Liver (tissue), 9 donors: ENCODE results near the gene PPP1R3G. TPM values are rescaled to one million over a fixed set of nuclear protein-coding genes. Genes with fewer than 3 reads are reported as not detected.

Experiments used
- DNase-seq: peaks from one replicate; pipeline ENCODE4 v3.0.0-alpha.2; 2017; ENCODE audit warnings: low spot score
- H3K27ac ChIP-seq, 2 donors: one replicate each; pipeline ENCODE4 v1.7.0; 2013; ENCODE audit warnings: inconsistent platforms in 2 of 2, low read length in 2 of 2, control low read depth in 1 of 2, low read depth in 1 of 2, mild to moderate bottlenecking in 1 of 2
- H3K27me3 ChIP-seq, 4 donors: one replicate each; pipeline versions ENCODE4 v1.6.1 to v1.7.0; 2013; ENCODE audit warnings: low read length in 3 of 4, inconsistent platforms in 1 of 4, mild to moderate bottlenecking in 1 of 4, moderate library complexity in 1 of 4; ENCODE audit not compliant: control insufficient read depth in 4 of 4, insufficient read depth in 4 of 4
- H3K36me3 ChIP-seq, 4 donors: one replicate each; pipeline versions ENCODE4 v1.6.1 to v1.7.0; 2013; ENCODE audit warnings: low read length in 3 of 4, mild to moderate bottlenecking in 3 of 4, low read depth in 1 of 4, moderate library complexity in 1 of 4; ENCODE audit not compliant: control insufficient read depth in 4 of 4, insufficient read depth in 3 of 4
- H3K4me1 ChIP-seq, 4 donors: one replicate each; pipeline versions ENCODE4 v1.6.1 to v1.7.0; 2013; ENCODE audit warnings: low read length in 3 of 4, mild to moderate bottlenecking in 3 of 4, moderate library complexity in 1 of 4; ENCODE audit not compliant: control insufficient read depth in 4 of 4, insufficient read depth in 4 of 4
- H3K4me3 ChIP-seq, 3 donors: one replicate each; pipeline versions ENCODE4 v1.6.1 to v1.7.0; 2013; ENCODE audit warnings: low read length in 3 of 3, control low read depth in 1 of 3, low read depth in 1 of 3, mild to moderate bottlenecking in 1 of 3
- H3K9ac ChIP-seq, 2 donors: one replicate each; pipeline ENCODE4 v1.7.0; 2013; ENCODE audit warnings: low read length in 2 of 2, mild to moderate bottlenecking in 2 of 2, moderate library complexity in 2 of 2, control low read depth in 1 of 2, low read depth in 1 of 2
- H3K9me3 ChIP-seq, 4 donors: one replicate each; pipeline versions ENCODE4 v1.6.1 to v1.7.0; 2013; ENCODE audit warnings: low read length in 3 of 4; ENCODE audit not compliant: control insufficient read depth in 4 of 4
- EGR1 ChIP-seq, 2 donors: IDR thresholded peaks; 2 replicates each; pipeline ENCODE4 v1.6.1; 2016 to 2018; ENCODE audit warnings: antibody characterized with exemption in 2 of 2, low read depth in 2 of 2
- FOXA1 ChIP-seq: IDR thresholded peaks from 2 replicates; pipeline ENCODE4 v1.6.1; 2016; ENCODE audit warnings: antibody characterized with exemption
- FOXA2 ChIP-seq: IDR thresholded peaks from 2 replicates; pipeline ENCODE4 v1.6.1; 2016; ENCODE audit warnings: antibody characterized with exemption
- GABPA ChIP-seq, 2 donors: IDR thresholded peaks in 1 of 2; conservative IDR thresholded peaks in 1 of 2; 2 replicates each; pipeline ENCODE4 v1.6.1; 2016; ENCODE audit warnings: antibody characterized with exemption in 2 of 2, mild to moderate bottlenecking in 1 of 2, moderate library complexity in 1 of 2
- HNF4A ChIP-seq, 2 donors: conservative IDR thresholded peaks; 2 replicates each; pipeline ENCODE4 v1.6.1; 2016; ENCODE audit warnings: antibody characterized with exemption in 2 of 2, mild to moderate bottlenecking in 2 of 2
- HNF4G ChIP-seq: IDR thresholded peaks from 2 replicates; pipeline ENCODE4 v1.6.1; 2016; ENCODE audit warnings: antibody characterized with exemption
- NR2F2 ChIP-seq: IDR thresholded peaks from 2 replicates; pipeline ENCODE4 v1.6.1; 2016; ENCODE audit warnings: antibody characterized with exemption
- RAD21 ChIP-seq, 2 donors: IDR thresholded peaks; 2 replicates each; pipeline ENCODE4 v1.6.1; 2016; ENCODE audit warnings: antibody characterized with exemption in 2 of 2, mild to moderate bottlenecking in 2 of 2
- RXRA ChIP-seq, 2 donors: IDR thresholded peaks; 2 replicates each; pipeline ENCODE4 v1.6.1; 2017 to 2018; ENCODE audit warnings: antibody characterized with exemption in 2 of 2, mild to moderate bottlenecking in 1 of 2
- TAF1 ChIP-seq: conservative IDR thresholded peaks from 2 replicates; pipeline ENCODE4 v1.6.1; 2016; ENCODE audit warnings: antibody characterized with exemption, mild to moderate bottlenecking
- YY1 ChIP-seq: IDR thresholded peaks from 2 replicates; pipeline ENCODE4 v1.6.1; 2016; ENCODE audit warnings: antibody characterized with exemption, mild to moderate bottlenecking
- WGBS: extraction: QIAGEN DNeasy Blood & Tissue Kit; methylation state at CpG from one replicate; pipeline ENCODE4 v1.1.7; 2013; 5-methylcytosine and 5-hydroxymethylcytosine counted together
- polyA plus RNA-seq, 2 donors: library from polyadenylated mRNA; stranded (reverse) in 1 of 2; unstranded in 1 of 2; fragments of 200-250 nt in 1 of 2; fragments of >200 nt in 1 of 2; fragmentation: Nextera tagmentation in 1 of 2; extraction: Ambion mirVana in 1 of 2; gene quantifications; one replicate each; pipeline versions ENCODE4 v1.2.1 to v1.2.3, GENCODE V29; 2013 to 2015
- total RNA-seq, 2 donors: library from RNA; depleted of rRNA; stranded (reverse); fragments of >200 nt; gene quantifications; one replicate each; pipeline ENCODE4 v1.2.3, GENCODE V29; 2014
- TF ChIP-seq, protein P1 (sequence below): IDR thresholded peaks from 2 replicates; pipeline ENCODE4 v1.6.1; 2016; ENCODE audit warnings: antibody characterized with exemption
- TF ChIP-seq, protein P2 (sequence below): IDR thresholded peaks from 2 replicates; pipeline ENCODE4 v1.6.1; 2016; ENCODE audit warnings: antibody characterized with exemption
- TF ChIP-seq, protein P3 (sequence below): fragments of 150-350 bp; IDR thresholded peaks from 2 replicates; pipeline ENCODE4 v1.5.1; 2017; ENCODE audit warnings: improper control_type of control experiment, low read depth, low read length; ENCODE audit not compliant: missing input control
- TF ChIP-seq, protein P4 (sequence below): IDR thresholded peaks from 2 replicates; pipeline ENCODE4 v1.6.1; 2016; ENCODE audit warnings: antibody characterized with exemption, mild to moderate bottlenecking
- TF ChIP-seq, protein P5 (sequence below): IDR thresholded peaks from 2 replicates; pipeline ENCODE4 v1.6.1; 2016; ENCODE audit warnings: antibody characterized with exemption
- donor health status: healthy.
- donor health status: healthy.
- donor health status: healthy.
- donor health status: healthy.
- donor health status: healthy.

PPP1R3G gene
- total and polyA plus RNA-seq, 4 donors: 0.25 to 3.0 (median 0.47) TPM

DNA sequence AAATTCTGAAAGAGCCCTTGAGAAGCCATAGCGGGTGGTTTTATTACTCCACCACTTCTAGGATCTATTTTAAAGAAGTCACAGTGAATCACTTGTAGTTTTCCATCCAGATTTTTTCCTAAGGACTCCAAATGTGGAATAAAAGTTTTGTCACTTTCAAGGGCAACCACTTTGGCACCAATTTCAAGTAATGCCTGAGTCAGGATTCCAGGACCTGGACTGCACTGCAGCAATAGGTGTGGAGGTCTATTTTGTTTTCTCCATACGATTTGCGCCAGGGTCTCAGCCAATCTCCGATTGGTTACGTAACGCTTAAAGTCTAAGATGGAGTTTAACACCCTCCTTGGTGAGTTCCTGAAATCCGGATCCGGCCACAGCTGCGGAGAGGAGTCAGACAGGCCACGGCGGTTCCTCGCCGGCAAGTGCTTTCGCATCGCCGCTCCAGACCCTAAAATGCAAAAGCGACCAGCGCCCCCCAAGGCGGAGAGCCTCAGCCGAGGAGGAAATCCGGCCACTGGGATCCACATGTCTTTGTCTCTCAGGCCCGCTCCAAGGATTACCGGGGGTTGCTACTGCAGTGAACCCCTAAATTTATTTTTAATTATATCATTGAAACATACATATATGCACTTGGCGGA, 18.6 kb upstream of the PPP1R3G start:
- 93% methylated on average over 24 of the region's 24 CpGs for WGBS
- H3K9ac ChIP-seq: no peak overlapping the region
- no peak for DNase-seq
- H3K27ac ChIP-seq: no peak overlapping the region
- no peak overlapping the region for H3K4me3 ChIP-seq
- no peaks in the 10 kb centered on the region for H3K27me3 ChIP-seq
- no peaks in the 10 kb centered on the region for H3K36me3 ChIP-seq
- H3K4me1 ChIP-seq: peaks cover 1 to 17% (median 2%) of the 10 kb centered on the region in 4 donors
- TF ChIP-seq FOXA2 (no peak), TAF1 (no peak), HNF4A (conservative IDR thresholded peaks at IDR 0.05) (no peak), HNF4G (no peak), NR2F2 (no peak), EGR1 (IDR thresholded peaks at IDR 0.05; ENCODE audit: low read depth in 2 of 2) (no peak), RXRA (IDR thresholded peaks at IDR 0.05) (no peak), GABPA (IDR thresholded peaks at IDR 0.05 in 1 of 2, conservative IDR thresholded peaks at IDR 0.05 in 1 of 2) (no peak), YY1 (no peak), RAD21 (IDR thresholded peaks at IDR 0.05) (no peak), FOXA1 (no peak)
- TF ChIP-seq, protein P1, sequence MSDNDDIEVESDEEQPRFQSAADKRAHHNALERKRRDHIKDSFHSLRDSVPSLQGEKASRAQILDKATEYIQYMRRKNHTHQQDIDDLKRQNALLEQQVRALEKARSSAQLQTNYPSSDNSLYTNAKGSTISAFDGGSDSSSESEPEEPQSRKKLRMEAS: no peak
- TF ChIP-seq, protein P2, sequence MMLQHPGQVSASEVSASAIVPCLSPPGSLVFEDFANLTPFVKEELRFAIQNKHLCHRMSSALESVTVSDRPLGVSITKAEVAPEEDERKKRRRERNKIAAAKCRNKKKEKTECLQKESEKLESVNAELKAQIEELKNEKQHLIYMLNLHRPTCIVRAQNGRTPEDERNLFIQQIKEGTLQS: no peak
- TF ChIP-seq, protein P3, sequence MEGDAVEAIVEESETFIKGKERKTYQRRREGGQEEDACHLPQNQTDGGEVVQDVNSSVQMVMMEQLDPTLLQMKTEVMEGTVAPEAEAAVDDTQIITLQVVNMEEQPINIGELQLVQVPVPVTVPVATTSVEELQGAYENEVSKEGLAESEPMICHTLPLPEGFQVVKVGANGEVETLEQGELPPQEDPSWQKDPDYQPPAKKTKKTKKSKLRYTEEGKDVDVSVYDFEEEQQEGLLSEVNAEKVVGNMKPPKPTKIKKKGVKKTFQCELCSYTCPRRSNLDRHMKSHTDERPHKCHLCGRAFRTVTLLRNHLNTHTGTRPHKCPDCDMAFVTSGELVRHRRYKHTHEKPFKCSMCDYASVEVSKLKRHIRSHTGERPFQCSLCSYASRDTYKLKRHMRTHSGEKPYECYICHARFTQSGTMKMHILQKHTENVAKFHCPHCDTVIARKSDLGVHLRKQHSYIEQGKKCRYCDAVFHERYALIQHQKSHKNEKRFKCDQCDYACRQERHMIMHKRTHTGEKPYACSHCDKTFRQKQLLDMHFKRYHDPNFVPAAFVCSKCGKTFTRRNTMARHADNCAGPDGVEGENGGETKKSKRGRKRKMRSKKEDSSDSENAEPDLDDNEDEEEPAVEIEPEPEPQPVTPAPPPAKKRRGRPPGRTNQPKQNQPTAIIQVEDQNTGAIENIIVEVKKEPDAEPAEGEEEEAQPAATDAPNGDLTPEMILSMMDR: no peak
- TF ChIP-seq, protein P4, sequence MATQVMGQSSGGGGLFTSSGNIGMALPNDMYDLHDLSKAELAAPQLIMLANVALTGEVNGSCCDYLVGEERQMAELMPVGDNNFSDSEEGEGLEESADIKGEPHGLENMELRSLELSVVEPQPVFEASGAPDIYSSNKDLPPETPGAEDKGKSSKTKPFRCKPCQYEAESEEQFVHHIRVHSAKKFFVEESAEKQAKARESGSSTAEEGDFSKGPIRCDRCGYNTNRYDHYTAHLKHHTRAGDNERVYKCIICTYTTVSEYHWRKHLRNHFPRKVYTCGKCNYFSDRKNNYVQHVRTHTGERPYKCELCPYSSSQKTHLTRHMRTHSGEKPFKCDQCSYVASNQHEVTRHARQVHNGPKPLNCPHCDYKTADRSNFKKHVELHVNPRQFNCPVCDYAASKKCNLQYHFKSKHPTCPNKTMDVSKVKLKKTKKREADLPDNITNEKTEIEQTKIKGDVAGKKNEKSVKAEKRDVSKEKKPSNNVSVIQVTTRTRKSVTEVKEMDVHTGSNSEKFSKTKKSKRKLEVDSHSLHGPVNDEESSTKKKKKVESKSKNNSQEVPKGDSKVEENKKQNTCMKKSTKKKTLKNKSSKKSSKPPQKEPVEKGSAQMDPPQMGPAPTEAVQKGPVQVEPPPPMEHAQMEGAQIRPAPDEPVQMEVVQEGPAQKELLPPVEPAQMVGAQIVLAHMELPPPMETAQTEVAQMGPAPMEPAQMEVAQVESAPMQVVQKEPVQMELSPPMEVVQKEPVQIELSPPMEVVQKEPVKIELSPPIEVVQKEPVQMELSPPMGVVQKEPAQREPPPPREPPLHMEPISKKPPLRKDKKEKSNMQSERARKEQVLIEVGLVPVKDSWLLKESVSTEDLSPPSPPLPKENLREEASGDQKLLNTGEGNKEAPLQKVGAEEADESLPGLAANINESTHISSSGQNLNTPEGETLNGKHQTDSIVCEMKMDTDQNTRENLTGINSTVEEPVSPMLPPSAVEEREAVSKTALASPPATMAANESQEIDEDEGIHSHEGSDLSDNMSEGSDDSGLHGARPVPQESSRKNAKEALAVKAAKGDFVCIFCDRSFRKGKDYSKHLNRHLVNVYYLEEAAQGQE: no peak
- TF ChIP-seq, protein P5, sequence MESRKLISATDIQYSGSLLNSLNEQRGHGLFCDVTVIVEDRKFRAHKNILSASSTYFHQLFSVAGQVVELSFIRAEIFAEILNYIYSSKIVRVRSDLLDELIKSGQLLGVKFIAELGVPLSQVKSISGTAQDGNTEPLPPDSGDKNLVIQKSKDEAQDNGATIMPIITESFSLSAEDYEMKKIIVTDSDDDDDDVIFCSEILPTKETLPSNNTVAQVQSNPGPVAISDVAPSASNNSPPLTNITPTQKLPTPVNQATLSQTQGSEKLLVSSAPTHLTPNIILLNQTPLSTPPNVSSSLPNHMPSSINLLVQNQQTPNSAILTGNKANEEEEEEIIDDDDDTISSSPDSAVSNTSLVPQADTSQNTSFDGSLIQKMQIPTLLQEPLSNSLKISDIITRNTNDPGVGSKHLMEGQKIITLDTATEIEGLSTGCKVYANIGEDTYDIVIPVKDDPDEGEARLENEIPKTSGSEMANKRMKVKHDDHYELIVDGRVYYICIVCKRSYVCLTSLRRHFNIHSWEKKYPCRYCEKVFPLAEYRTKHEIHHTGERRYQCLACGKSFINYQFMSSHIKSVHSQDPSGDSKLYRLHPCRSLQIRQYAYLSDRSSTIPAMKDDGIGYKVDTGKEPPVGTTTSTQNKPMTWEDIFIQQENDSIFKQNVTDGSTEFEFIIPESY: no peak
- no peaks in the 10 kb centered on the region for H3K9me3 ChIP-seq
